OCI-LY3 (cell line): ENCODE measurements around the gene CENPK.

Experiments used
- EZH2phosphoT487 ChIP-seq: fragments of 200-600 bp; shearing (Covaris generic); IDR thresholded peaks from 2 replicates; pipeline ENCODE4 v1.6.1; 2018; ENCODE audit warnings: antibody characterized with exemption, mixed run types, low read depth
- TF ChIP-seq, protein P1 (sequence below): fragments of 200-600, 300-600 bp; sonication (generic); IDR thresholded peaks from 2 replicates; pipeline ENCODE4 v1.5.1; 2014; ENCODE audit warnings: antibody characterized with exemption, low read length, low read depth

DNA sequence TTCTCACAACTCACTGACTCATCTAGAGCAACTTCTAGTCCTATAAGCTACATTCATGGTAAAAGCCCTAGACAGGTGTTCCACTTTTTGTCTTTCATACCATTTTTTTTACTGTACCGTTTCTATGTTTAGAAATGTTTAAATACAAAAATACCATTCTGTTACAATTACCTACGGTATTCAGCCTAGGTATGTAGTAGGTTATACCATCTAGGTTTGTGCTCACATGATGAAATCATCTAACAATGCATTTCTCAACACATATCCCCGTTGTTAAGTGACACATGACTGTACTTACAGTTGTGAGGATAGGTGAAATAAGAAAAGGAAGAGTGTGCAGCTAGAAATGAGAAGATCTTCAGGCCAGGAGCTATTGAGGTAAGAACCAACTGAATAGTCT, 6.2 kb downstream of the CENPK start:
- TF ChIP-seq, protein P1, sequence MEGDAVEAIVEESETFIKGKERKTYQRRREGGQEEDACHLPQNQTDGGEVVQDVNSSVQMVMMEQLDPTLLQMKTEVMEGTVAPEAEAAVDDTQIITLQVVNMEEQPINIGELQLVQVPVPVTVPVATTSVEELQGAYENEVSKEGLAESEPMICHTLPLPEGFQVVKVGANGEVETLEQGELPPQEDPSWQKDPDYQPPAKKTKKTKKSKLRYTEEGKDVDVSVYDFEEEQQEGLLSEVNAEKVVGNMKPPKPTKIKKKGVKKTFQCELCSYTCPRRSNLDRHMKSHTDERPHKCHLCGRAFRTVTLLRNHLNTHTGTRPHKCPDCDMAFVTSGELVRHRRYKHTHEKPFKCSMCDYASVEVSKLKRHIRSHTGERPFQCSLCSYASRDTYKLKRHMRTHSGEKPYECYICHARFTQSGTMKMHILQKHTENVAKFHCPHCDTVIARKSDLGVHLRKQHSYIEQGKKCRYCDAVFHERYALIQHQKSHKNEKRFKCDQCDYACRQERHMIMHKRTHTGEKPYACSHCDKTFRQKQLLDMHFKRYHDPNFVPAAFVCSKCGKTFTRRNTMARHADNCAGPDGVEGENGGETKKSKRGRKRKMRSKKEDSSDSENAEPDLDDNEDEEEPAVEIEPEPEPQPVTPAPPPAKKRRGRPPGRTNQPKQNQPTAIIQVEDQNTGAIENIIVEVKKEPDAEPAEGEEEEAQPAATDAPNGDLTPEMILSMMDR: no peak
- TF ChIP-seq EZH2phosphoT487: no peak
